NCI-H2171 (cell line): Measurements from ENCODE around the gene TPGS2.
"Not testable (repeated sequence)": the region's sequence is repeated elsewhere in the genome, so short reads cannot be mapped to it uniquely, and the experiment has no call there.

Experiments
- DNase-seq: peaks from one replicate; lab custom pipeline; 2025; lab: John Stamatoyannopoulos, UW

TPGS2 gene, protein sequence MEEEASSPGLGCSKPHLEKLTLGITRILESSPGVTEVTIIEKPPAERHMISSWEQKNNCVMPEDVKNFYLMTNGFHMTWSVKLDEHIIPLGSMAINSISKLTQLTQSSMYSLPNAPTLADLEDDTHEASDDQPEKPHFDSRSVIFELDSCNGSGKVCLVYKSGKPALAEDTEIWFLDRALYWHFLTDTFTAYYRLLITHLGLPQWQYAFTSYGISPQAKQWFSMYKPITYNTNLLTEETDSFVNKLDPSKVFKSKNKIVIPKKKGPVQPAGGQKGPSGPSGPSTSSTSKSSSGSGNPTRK

DNA sequence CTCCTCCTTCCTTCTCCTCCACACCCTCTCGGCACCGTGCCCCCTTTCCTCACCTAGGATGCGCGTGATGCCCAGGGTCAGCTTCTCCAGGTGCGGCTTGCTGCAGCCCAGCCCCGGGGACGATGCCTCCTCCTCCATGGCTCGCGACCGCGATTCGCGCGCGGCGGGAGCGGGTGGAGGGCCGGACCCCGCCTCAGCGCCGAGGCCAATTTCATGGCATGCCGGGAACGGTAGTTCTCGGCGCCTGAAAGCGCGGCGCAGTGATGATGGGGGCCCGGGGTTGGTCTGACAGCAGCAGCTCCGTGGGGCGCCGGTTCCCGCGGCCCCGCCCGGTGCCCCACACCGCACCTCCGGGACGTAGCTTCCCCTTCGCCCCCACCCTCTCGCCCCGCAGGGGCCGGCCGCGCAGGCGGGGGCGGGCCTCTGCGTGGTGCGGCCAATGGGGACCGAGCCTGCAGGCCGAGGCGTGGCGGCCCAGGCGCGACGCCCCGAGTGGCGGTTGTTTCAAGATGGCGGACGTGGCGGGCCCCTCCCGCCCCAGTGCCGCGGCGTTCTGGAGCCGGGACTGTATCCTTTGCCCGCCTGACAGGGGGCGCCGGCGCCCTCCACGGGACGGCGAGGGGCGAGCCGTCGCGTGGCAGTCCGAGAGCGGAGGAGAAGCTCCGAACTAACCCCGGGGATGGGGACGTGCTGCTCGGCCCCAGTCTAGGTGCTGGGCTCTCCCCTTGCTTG, at the start of gene TPGS2, which contains the start of gene KIAA1328:
TSS of gene TPGS2 (minus strand) at position 373 of the 732 bp plus-strand sequence. CDS start at position 138, 235 bp downstream.
TSS of gene KIAA1328 (plus strand) at position 498 of the 732 bp plus-strand sequence. CDS start at position 510, 12 bp downstream.
- DNase-seq = peak; percentile 98

GRCh38 chr18:36873826-36874225, 45.0 kb upstream of the TPGS2 start:
- DNase-seq = not testable (repeated sequence)

- no peak for DNase-seq
These were observed 43.5 kb upstream of the TPGS2 start for GRCh38 chr18:36872329-36872728.

GRCh38 chr18:36871801-36872200, 43.0 kb upstream of the TPGS2 start:
- no peak for DNase-seq

GRCh38 chr18:36867056-36867455, 38.3 kb upstream of the TPGS2 start:
- DNase-seq = no peak

DNA sequence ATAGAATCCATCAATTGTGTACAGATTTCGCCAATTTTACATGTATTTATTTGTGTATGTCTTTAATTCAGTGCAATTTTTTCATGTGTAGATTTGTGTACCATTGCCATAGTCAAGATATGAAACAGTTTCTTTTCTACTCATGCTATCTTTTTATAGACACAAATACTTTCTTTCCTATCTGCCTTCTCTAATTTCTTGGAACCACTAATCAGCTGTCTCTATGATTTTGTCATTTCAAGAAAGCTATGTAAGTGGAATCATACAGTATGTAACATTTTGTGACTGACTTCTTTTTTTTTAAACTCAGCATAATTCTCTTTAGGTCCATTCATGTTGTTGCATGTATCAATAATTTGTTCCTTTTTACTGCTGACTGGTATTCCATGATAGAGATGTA, 33.4 kb upstream of the TPGS2 start:
- DNase-seq = no peak

GRCh38 chr18:36856815-36857214, 28.0 kb upstream of the TPGS2 start:
- DNase-seq = no peak

GRCh38 chr18:36851202-36851590, 22.4 kb upstream of the TPGS2 start:
- DNase-seq = no peak

DNA sequence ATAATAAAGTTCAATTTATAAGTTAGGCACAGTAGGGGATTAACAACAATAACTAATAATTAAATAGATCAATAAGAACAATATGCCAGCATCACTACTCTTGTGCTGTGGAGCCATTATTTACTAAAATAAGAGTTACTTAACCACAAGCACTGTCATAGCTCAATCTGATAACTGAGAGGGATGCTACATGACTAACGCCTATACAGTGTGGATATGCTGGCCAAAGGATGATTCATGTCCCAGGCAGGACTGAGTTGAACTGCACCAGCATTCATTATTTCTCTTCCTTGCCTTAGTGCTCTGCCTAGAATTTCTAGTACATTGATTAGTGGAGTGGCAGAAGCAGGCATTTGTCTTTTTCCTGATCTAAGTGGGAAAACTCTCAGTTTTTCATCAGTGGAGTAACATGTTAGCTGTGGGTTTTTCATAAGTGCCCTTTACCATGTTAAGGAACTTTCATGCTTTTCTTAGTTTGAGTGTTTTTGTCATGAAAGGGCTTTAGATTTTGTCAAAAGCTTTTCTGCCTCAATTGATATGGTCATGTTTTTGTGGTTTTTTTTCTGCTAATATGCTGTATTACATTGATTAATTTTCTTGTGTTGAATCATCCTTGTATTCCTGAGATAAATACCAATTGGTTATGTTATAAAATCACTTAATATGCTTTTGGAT, 21.9 kb upstream of the TPGS2 start:
- DNase-seq = no peak

- no peak for DNase-seq
These were observed 20.6 kb upstream of the TPGS2 start for GRCh38 chr18:36849288-36850006.

- DNase-seq = no peak
These were observed 19.8 kb upstream of the TPGS2 start for GRCh38 chr18:36848609-36849008.

GRCh38 chr18:36843784-36844183, 15.0 kb upstream of the TPGS2 start:
- no peak for DNase-seq

GRCh38 chr18:36843199-36843598, 14.4 kb upstream of the TPGS2 start:
- no peak for DNase-seq

DNA sequence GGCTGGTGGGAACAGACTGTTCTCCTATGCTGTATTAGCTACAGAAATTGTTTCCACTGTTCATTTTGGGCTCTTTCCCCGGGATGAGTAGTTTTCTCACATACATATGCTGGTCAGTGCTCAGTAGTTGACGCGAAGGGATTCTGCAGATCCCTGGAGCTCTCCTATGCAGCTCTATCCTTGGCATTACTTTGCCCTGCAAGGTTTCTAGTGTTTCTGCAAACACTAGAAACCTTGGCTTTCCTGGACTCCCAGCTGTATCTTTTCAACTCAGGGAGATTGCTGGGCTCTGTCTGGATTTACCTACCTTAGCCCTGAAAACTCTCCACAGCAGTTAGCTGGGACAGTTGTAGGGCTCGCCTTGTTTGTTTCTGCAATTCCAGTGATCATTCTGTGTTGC, 11.0 kb upstream of the TPGS2 start:
- no peak for DNase-seq

DNA sequence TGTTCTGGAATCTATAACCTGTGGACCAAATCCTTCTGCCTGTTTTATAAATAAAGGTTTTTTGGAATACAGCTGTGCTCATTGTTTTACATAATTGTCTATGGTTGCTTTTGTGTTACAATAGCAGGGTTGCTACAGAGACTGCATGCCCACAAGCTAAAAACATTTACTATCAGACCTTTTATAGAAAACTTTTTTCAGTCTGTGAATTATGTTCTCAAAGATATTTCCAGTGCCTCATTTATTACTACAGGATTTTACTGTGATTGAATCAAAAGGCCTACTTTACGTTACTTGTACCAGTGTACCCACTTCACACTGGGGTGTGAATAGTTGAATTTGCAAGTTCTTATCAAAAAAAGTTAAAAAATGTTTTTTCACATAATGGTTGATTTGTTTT, 7.1 kb upstream of the TPGS2 start:
- no peak for DNase-seq

DNA sequence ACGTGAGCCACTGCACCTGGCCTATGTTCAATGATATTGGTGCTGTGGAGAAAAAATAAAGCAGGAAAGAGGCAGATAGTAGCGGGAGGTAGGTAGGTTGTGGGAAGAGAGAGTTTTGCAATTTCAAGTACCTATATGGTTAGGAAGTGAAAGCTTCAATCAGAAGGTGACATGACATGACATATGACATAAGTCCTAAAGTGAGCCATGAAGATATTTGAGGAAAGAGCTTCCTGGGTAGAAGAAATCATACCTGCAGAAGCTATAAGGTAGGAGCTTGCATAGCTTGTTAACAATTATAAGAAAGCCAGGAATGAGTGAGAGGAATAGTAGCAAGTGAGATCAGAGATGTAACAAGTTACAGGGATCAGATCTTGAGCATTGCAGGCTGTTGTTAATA, 4.3 kb upstream of the TPGS2 start:
- no peak for DNase-seq

DNA sequence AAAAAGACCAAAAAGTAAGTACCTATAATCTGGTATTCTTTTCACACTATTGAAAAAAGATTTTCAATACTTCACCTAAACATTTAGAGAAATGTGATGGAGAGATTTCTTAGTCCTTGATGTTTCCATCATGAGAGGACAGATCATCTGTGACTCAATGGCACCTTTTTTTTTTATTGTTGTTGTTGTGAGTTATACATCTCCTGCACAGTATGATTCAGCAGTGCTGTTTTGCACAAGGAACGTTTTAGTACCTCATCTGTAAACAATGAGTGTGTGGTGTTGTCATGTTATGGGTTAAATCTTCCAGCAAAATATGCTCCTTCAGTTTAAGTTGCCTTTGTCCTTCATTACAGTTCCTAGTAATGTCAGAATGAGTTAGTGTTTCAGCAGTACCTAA, 2.3 kb upstream of the TPGS2 start:
- no peak for DNase-seq

GRCh38 chr18:36830158-36830495, 1.3 kb upstream of the TPGS2 start:
- DNase-seq = no peak

DNA sequence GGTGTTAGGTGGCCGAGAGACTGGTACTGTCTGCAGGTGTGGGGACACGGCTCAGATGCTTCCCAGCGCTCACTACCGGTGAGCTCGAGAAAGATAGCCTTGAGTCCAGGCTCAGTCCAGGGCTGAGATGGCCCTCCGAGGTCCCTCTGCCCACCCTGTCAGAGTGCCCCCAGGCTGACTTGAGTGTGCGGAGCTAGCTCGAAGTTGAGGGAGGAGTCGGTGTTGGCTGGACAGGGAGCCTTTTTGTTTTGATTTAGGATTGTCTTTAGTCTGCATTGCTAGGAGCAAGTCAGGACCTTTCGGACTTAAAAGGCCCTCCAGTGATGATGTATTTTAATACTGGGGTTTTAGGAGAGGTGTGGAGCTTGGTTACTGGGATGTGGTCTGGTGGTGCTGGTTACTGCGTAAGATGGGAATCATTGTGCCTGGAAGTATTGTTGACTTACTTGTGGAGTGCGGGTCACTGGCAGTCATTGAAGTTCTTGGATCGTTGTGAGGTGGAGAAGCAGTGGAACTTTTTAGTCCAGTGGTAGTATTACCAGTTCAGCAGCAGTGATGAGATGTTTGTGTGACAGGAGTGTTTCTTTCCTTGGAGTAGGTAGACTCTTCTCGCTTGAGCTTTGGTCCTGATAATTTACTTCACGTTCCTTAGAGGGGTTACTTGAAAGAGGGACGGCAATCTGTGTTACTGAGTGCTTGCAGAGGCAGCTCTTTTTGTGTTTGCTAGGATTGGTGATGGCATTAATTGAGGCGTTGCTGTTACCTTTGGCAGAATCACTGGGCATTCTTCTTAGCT, 758 bp upstream of the TPGS2 start:
- no peak for DNase-seq

GRCh38 chr18:36828157-36828629, 609 bp downstream of the TPGS2 start:
- DNase-seq = no peak

DNA sequence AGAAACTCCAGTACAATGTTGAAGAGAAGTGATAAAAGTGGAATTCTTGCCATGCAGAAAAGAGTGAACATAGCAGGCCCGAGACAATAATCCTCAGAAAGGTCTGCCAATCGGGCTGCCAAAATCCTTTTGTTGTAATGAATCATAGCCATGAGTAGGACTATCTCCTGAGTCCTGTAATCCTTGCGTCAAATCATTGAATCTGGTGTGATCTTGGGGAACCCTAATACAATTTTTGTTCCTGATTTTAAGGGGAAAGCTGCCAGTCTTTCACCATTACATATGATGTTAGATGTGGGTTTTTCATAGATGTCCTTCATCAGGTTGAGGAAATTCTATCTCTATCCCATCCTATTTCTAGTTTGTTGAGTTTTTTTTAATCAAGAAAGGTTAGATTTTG, 2.2 kb downstream of the TPGS2 start:
- DNase-seq = no peak
